Peyer's patch (tissue), 4 donors: Measurements from ENCODE around the gene CACNA2D4.

ENCODE experiments used
- POLR2A ChIP-seq, 2 donors: fragments of 450-650 bp; IDR thresholded peaks; one replicate each; pipeline ENCODE4 v1.5.1; 2017; ENCODE audit warnings: antibody characterized with exemption in 2 of 2, mild to moderate bottlenecking in 2 of 2, moderate library complexity in 2 of 2
- TF ChIP-seq, protein P1 (sequence below), 6 experiments: fragments of 450-650 bp in 4 of 6; fragments of 200-600 bp in 2 of 6; sonication (generic) in 1 of 6; IDR thresholded peaks; one replicate each; pipeline ENCODE4 v1.5.1; 2017 to 2019; ENCODE audit warnings: antibody characterized with exemption in 6 of 6, mild to moderate bottlenecking in 3 of 6, moderate library complexity in 1 of 6

DNA sequence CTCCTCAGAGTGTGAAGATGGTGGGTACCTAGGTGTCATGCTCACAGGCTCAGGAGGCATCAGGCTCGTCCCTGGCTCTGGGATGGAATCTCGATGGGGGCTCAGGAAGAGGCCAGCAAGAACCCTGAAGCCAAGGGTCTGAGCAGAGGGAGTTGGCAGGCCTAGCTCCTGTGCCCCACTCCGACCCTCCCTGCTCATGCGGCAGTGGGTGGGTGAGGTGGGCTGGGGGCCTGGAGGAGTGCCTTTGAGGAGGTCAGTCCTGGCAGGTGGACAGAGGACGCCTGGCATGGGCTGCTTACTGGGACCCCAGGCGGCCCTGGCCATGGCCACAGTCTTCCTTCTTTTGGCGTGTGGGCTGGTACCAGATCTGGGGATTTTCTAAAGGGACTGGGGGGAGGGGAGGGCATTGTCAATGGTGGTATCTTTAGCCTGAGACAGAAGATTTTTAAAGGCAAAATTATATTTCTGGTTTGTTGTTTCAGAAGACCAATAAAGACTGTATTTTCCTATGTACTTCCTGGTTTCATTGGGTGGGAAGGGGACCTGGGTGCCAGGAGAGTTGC is 82.1 kb downstream of the CACNA2D4 start:
- no peak for TF ChIP-seq POLR2A (IDR thresholded peaks at IDR 0.05)
- TF ChIP-seq, protein P1, sequence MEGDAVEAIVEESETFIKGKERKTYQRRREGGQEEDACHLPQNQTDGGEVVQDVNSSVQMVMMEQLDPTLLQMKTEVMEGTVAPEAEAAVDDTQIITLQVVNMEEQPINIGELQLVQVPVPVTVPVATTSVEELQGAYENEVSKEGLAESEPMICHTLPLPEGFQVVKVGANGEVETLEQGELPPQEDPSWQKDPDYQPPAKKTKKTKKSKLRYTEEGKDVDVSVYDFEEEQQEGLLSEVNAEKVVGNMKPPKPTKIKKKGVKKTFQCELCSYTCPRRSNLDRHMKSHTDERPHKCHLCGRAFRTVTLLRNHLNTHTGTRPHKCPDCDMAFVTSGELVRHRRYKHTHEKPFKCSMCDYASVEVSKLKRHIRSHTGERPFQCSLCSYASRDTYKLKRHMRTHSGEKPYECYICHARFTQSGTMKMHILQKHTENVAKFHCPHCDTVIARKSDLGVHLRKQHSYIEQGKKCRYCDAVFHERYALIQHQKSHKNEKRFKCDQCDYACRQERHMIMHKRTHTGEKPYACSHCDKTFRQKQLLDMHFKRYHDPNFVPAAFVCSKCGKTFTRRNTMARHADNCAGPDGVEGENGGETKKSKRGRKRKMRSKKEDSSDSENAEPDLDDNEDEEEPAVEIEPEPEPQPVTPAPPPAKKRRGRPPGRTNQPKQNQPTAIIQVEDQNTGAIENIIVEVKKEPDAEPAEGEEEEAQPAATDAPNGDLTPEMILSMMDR (IDR thresholded peaks at IDR 0.05), result no peak
